HL-60 (cell line): ENCODE data around the gene BRD4.

Experiments used
- DNase-seq, 2 experiments: peaks; one replicate each; pipeline ENCODE4 v3.0.0-alpha.2; 2010 to 2020; ENCODE audit warnings: low read depth in 1 of 2, low spot score in 1 of 2
- H3K27ac ChIP-seq: fragments of 250-450 bp; sonication (Bioruptor Pico); replicated peaks from 2 replicates; pipeline ENCODE4 v1.5.1; 2020; ENCODE audit warnings: mild to moderate bottlenecking, moderate library complexity
- H3K27me3 ChIP-seq: fragments of 250-450 bp; sonication (Bioruptor Pico); 2 replicates; pipeline ENCODE4 v1.5.1; 2021; ENCODE audit warnings: mild to moderate bottlenecking, moderate library complexity; ENCODE audit not compliant: insufficient read depth, poor library complexity, severe bottlenecking
- H3K4me3 ChIP-seq: replicated peaks from 2 replicates; pipeline ENCODE4 v1.5.1; 2011; ENCODE audit warnings: mild to moderate bottlenecking, control low read depth, low read length; ENCODE audit not compliant: insufficient read depth
- CTCF ChIP-seq: IDR thresholded peaks from one replicate; pipeline ENCODE4 v1.5.1; 2011; ENCODE audit warnings: low read length, control low read depth, inconsistent platforms; ENCODE audit not compliant: insufficient read depth
- GABPA ChIP-seq: IDR thresholded peaks from 2 replicates; pipeline ENCODE4 v1.6.1; 2012; ENCODE audit warnings: low read depth
- POLR2AphosphoS5 ChIP-seq: IDR thresholded peaks from 2 replicates; pipeline ENCODE4 v1.6.1; 2012; ENCODE audit warnings: low read depth
- REST ChIP-seq: IDR thresholded peaks from 2 replicates; pipeline ENCODE4 v1.6.1; 2012; ENCODE audit warnings: low read depth; ENCODE audit not compliant: insufficient replicate concordance
- SPI1 ChIP-seq: IDR thresholded peaks from 2 replicates; pipeline ENCODE4 v1.6.1; 2012; ENCODE audit warnings: low read depth, mild to moderate bottlenecking, borderline replicate concordance

The BRD4 gene

GRCh38 chr19:15198951-15199660 is 133.2 kb downstream of the BRD4 start:
- no peak for TF ChIP-seq REST
- no peak for TF ChIP-seq POLR2AphosphoS5
- no peak for TF ChIP-seq GABPA
- TF ChIP-seq SPI1 = no peak
- no peak for TF ChIP-seq CTCF
- no peak overlapping the region for H3K4me3 ChIP-seq
- H3K27me3 ChIP-seq = peaks cover 27% of the 10 kb centered on the region
- H3K27ac ChIP-seq = no peak overlapping the region
- no peak for DNase-seq

- no peak for DNase-seq
- no peak overlapping the region for H3K4me3 ChIP-seq
- H3K27ac ChIP-seq = no peak overlapping the region
- H3K27me3 ChIP-seq = peaks cover 28% of the 10 kb centered on the region
- no peak for TF ChIP-seq SPI1
- no peak for TF ChIP-seq CTCF
- no peak for TF ChIP-seq POLR2AphosphoS5
- TF ChIP-seq GABPA = no peak
- TF ChIP-seq REST = no peak
These were observed 134.4 kb downstream of the BRD4 start for GRCh38 chr19:15197942-15198341.

- peaks cover 28% of the 10 kb centered on the region for H3K27me3 ChIP-seq
- no peak overlapping the region for H3K27ac ChIP-seq
- peak; percentile 60 for TF ChIP-seq POLR2AphosphoS5
- TF ChIP-seq SPI1 = peak; percentile 20; the same call in 1 of the 2 replicates
- TF ChIP-seq CTCF = no peak
- no peak for TF ChIP-seq GABPA
- no peak for TF ChIP-seq REST
- no peak overlapping the region for H3K4me3 ChIP-seq
- peak; percentile 55 to 87 for DNase-seq
These were observed 134.9 kb downstream of the BRD4 start for GRCh38 chr19:15197275-15197941.
